SK-N-MC (cell line): ENCODE data around the gene DUT.

Source experiments
- EZH2 ChIP-seq: fragments of 200-600 bp; sonication (generic); IDR thresholded peaks from one replicate; pipeline ENCODE4 v1.6.1; 2017; ENCODE audit warnings: antibody characterized with exemption
- POLR2AphosphoS5 ChIP-seq: IDR thresholded peaks from 2 replicates; pipeline ENCODE4 v1.6.1; 2012; ENCODE audit warnings: mild to moderate bottlenecking, low read depth, low read length, borderline replicate concordance

- TF ChIP-seq EZH2 (no peak), POLR2AphosphoS5 (no peak)
Observed at GRCh38 chr15:48336940-48337339, 5.7 kb downstream of the DUT start.
